NCI-H1092 treated with DMSO at 0.1 percent for 48 hours (cell line): ENCODE data around the gene MAN1A1.

Experiments
- DNase-seq: peaks from one replicate; lab custom pipeline; 2025; lab: John Stamatoyannopoulos, UW

MAN1A1 gene

DNA sequence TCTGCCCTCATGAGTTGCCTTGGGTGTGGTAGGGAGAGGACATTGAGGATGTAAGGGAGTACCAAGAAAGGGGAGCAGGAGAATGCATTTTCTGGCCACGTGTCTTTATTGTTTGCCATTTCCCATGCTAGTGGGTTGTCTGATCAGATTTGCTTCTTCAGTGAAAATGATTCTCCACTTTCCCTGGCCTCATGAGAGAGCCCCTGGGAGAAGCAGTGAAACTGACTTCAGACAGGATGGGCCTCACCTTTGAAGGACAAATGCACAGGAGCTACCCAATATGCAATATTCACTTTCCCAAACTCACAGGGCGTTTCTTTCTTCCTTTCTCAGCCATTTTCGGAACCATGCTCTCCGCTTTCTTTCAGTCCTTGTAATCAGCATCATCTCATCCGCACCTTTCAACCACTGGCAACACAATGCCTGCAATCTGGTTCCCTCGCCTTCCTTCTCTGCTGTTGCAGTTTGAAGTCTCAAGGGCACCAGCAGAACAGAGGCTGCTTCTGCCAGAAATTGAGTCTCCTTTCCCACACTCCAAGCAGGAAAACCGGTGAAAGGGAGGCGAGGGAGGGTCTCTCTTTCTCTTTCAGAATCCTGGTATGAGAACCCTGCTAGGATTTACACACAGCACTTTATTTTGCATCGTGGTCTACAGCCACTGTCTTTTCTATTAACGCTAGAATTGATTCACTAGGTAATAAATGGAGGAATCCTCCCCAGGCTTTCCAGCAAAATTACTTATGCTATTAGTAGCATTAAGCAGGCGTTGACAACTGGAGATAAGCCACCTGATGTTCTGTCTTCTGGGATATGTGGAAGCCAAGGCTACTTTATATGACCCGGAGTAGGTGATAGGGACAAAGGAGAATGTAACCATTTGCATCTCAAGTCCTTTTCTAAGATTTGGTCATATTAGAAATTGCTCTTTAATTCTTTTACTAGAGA, 209.1 kb downstream of the MAN1A1 start:
- no peak for DNase-seq

DNA sequence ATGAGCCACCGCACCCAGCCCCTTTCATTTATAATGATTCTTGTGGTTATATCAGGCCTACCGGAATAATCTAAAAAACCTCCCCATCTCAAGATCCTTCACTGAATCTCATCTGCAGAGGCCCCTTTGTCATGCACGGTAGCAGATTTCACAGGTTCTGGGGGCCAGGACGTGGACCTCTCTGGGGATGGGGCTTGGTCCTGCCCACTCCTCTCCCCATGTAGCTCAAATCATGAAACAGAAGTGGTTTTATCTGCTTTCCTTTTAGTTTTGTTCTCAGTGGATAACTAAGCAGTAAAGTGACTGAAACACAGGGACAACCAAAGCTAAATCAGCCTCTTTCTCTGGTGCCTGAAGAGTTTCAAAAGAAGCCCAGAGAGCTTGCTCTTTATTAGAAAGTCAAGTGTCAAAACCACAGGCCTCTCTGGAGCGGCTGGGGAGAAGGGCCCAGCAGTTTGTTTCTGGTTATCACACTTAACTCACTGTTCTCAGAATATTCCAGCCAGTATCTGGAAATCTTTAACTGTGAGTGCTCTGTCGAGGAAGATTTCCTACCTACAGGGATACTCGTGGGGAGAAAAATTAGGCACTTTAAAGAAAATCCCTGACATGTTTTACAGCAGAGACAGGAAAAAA, 210.5 kb downstream of the MAN1A1 start:
- no peak for DNase-seq

DNA sequence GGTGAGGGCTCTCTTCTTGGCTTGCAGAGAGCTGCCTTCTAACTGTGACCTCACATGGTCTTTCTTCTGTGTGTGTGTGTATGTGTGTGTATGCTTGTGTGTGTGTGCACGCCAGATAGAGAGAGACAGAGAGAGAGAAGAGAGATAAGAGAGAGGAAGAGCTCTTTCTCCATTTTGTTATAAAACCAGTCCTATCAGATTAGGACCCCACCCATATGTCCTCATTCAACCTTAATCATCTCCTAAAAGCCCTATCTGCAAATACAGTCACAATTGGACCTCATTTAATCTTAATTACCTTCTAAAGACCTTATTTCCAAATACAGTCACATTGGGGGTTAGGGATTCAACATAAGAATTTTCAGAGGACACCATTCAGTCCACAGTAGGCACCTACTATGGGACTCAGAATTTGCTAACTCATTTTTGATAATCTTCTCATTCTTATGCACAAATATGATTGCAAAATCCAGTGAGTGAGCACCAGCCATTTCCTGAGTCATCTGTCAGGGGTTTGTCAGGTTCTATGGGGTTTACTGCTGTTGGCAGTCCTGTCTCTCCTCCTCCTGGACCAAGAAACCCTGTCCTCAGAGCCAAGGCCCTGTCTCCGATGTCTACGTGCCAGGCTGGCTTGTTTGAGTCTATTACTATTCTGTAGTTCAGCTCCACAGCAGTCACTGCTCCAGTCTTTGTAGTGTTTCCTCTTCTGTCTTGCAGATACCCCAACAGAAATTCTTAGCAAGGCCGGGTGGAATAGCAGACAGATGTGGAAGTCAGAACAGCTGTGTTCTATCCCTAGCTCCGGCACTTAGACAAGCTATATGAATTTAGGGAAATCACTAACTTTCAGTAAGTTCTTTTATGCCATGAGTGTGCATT, 212.1 kb downstream of the MAN1A1 start:
- no peak for DNase-seq

DNA sequence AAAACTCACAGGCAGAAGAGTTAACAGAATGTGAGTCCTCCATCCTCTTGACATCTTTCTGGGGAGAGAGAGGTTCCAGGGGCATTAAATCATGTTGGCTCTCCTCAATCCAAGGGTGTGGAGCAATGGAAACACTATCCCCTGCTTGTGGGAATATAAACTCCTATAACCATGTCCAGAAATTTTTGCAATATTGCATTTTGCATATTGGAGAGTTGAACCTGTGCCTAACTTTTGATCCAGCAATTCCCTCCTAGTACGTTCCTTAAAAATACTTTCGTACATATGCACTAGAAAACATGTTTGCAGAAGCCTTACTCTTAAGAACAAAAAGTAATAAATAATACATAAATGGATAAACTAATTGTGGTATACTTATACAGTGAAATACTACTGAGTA, 214.8 kb downstream of the MAN1A1 start:
- no peak for DNase-seq

DNA sequence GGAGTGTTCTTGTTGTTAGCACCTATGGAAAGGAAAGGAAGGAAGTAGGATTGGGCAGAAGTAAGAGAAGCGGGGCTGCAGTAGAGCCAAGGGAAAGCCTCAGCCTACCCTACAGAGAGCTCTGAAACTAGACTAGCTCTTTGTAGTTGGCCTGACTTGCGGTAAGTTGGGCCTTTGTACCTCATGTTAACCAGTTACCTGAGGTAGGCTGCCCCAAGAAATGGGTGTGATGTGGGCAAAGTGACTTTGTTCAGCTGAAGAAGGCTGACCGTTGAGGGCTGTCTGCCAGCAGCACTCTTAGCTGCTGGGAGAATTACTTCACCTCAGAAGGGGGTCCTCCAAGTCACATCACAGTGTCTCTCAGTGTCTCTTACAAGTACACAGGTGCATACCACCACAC, 216.2 kb downstream of the MAN1A1 start:
- DNase-seq: no peak

DNA sequence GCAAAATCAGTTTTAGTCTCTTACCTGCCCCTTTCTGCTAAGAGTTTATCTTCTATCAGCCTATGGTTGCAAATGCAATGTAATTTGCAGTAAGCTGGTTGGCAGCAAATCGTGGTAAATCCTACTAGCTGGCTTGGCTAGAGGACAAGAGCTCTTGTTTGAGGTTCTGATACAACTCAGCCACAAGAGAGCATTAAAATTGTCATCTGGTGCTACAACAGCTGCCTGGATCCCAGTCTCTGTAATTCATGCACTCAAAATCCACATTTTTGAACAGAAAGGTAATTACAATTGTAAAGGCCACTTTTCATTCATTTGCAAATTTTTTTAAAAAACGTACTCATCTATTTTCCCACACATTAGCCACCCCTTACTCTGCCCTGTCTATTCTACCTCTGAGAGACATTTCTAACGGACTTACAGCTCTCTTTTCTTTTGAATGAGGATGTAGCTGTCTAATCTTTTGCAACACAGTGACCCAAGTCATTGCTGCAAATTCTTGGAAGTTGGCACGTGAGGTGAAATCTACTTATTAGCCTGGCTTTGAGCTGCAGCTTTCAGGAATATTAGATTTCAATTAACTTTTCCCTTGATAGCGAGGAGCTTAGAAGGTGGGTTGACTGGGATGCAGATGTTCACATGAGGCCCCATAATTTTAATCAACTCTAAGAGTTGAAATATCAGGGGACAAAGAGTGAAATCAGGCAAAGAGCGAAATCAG, 217.1 kb downstream of the MAN1A1 start:
- no peak for DNase-seq

DNA sequence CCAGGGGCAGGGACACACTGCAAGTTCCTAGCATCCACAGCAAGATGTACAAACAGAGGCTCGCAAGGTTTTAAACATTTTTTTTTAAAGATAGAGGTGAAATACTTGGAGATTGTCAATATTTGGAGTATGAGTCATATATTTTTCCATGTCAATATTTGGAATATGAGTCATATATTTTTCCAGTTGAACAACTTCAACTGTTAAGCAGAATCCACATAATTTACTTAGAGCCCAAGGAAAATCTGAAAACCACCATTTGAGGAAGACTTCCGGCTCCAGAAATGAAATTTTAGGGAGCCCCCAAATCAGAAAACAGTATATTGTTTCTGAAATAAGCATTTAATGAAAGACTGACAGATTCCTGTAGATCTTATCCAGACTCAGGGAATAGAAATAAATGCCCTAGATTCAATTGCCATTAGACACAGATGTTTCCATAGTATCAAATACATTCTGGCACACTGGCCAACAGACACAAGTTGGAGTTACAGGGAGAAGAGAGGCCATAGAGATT, 219.5 kb downstream of the MAN1A1 start:
- DNase-seq: no peak

DNA sequence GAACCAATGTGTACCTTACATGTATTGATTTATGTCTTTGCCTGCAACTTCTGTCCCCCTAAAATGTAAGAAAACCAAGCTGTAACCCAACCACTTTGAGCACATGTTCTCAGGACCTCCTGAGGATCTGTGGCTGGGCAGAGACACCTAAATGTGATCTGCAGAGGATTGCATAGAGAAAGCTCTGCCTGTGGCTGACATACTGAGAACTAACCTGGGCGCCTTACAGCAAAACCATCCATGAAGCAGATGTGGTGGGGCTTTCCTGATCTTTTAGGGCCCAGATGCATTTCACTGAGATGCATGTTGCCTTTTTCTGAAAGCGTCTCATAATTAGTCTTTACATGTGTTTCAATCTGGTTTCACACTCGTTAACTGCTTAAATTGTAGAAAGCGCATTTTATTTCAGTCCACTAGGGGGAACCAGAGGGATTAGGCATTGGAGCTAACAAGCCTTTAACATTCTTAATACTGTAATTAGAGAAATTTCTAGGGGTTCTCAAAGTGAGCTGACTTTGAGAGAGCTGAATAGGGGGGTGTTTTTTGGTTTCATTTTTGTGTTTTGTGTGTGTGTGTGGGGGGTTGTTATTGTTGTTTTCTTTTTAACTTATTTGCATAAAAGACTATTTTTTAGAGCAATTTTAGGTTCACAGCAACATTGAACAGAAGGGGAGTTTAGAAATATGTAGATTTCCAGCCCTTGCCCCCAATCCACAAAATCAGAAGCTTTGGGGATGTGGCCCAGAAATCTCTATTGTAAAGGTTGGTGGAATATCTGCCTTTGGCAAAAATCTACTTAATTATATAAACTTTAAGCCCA, 220.2 kb downstream of the MAN1A1 start:
- peak; percentile 42 for DNase-seq

DNA sequence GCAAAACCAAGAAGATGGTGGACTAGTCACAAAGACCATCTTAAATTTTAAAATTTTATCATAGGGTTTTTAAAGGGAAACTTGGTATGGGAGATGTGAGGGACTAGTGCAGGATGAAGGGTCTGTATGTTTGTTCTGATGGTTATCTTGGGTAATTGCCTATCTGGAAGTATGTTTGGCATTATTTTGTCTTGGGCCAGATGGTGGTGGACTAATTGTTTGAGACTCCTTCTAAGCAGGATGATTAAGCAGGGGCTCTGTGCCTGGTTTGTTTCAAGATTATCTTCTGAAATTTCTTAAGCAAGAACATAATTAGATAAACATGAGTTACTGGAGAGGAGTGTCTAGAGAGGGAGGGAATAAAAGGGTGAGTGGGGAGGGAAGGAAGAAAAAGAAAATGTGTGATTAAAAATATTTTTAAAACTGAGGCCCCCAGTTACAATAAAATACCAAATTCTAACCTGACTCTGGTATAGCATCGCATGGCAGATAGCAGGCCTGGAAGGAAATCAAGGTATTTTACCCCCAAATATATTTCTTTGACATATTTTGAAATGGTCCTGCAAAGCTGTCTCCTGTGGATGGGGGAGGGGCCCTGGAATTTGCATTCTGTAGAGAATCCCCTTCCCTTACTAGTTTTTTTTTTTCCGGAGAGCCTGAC, 221.2 kb downstream of the MAN1A1 start:
- DNase-seq: no peak

DNA sequence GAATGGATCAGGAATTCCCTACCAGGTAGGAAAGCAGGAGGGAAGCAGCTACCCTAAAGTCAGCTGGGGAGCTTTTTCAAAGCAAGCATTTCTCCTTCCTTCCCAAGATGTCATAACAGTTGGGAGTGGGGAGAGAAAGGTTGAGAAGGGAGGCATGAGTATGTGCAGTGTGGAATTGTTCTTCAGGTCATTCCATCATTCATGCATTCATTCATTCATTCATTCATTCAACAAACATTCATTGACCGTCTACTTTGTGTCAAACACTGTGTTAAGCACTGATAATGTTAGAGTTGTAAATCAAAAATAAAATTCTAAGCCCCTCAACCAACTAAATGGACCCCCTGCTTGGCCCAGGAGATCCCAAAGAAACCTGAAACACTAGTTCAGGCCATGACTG, 221.9 kb downstream of the MAN1A1 start:
- no peak for DNase-seq
